ENCODE measurements around the gene PER1. TPM values are rescaled to one million over a fixed set of nuclear protein-coding genes. Genes with fewer than 3 reads are reported as not detected.

Gene PER1
- total RNA-seq, 4 donors from 2014 or later, result 95.2 to 186 (median 121) TPM

GRCh38 chr17:8119581-8120519 lies 32.4 kb downstream of the PER1 start:
- TF ChIP-seq CTCF (IDR thresholded peaks at IDR 0.05; ENCODE audit: low read depth), result no peak

GRCh38 chr17:8118769-8119580 lies 33.2 kb downstream of the PER1 start:
- TF ChIP-seq CTCF (IDR thresholded peaks at IDR 0.05; ENCODE audit: low read depth), result no peak

GRCh38 chr17:8117980-8118768 lies 34.0 kb downstream of the PER1 start, which contains the start of gene ALOXE3:
TSS of gene ALOXE3 (minus strand) at chr17:8118514. CDS start at chr17:8117990, 524 bp downstream.
- no peak for TF ChIP-seq CTCF (IDR thresholded peaks at IDR 0.05; ENCODE audit: low read depth)

- no peak for TF ChIP-seq CTCF (IDR thresholded peaks at IDR 0.05; ENCODE audit: low read depth)
Measured at GRCh38 chr17:8117367-8117979, 34.7 kb downstream of the PER1 start.

- TF ChIP-seq CTCF (IDR thresholded peaks at IDR 0.05; ENCODE audit: low read depth), result no peak
Measured at GRCh38 chr17:8116776-8117175, 35.4 kb downstream of the PER1 start.

GRCh38 chr17:8110907-8111306 lies 41.3 kb downstream of the PER1 start:
- no peak for TF ChIP-seq CTCF (IDR thresholded peaks at IDR 0.05; ENCODE audit: low read depth)
